ENCODE results near the gene P2RY6. TPM values are rescaled to one million over a fixed set of nuclear protein-coding genes. Genes with fewer than 3 reads are reported as not detected.

Gene P2RY6
- total and polyA plus RNA-seq, 10 of the 15 experiments (the other 5 are each of a cell fraction or from before 2014, with no cell fraction given), result 0.05 to 0.90 (median 0.22) TPM; not detected in 4

DNA sequence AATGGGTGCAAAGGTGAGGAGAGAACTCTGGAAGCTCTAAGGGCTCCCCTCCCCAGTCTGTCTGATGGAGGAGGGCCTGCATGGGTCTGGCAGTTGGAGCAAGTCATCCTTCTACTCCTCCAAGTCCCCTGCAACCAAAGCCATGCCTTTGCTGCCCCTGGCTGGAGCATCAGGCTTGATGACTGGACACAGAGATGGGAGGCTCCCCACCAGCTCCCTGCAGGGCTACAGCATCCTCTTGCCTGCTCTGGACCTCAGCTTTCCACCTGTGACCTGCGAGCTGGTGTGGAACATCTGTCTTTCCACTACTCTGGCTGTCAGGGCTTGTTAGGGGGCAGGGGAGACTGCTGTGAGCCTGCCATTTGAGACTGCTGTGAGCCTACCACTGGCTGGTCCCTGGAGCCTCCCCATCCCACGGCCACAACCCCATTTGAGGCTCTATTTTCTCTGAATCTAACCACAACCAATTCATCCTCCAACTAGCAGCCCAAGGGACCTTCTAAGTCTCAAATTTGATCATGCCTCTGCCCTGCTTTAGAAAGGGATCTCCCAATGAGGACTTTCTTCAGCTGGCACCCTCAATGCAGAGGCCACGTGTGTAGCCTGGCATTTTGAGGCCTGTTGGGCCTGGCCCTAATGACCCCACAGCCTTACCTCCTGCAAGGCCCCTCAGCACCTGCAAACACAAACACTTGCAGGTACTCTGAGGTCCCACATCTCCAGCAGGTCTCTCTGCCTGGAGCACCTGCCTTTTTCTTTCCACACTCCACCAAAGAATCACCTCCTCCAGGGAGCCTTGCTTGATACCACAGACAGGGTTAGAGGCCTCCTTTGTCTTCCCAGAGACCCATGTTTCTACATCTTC lies 9.9 kb downstream of the P2RY6 start:
- intact Hi-C loops (cut with micrococcal nuclease; ENCODE audit: unreplicated experiment) (no loop called here), in situ Hi-C loops (cut with MboI) (no loop called here)
- Histone ChIP-seq H3K79me2 (ENCODE audit: control insufficient read depth, insufficient read depth, low read length) (no peaks in the 10 kb centered on the region), H3K9ac (ENCODE audit: control insufficient read depth, insufficient read depth, low read length) (no peak overlapping the region), H3K27ac (ENCODE audit: control insufficient read depth, insufficient read depth) (no peak overlapping the region), H4K20me1 (ENCODE audit: control insufficient read depth, insufficient read depth) (no peaks in the 10 kb centered on the region), H3K4me3 (no peak overlapping the region), H3K27me3 (replicated peaks in 1 of 2; ENCODE audit: control insufficient read depth in 2 of 2, insufficient read depth in 2 of 2, low read length in 1 of 2) (no peaks in the 10 kb centered on the region), H3K4me1 (ENCODE audit: control insufficient read depth, insufficient read depth, low read length) (peaks cover 3% of the 10 kb centered on the region), H3K4me2 (ENCODE audit: control insufficient read depth, insufficient read depth) (no peak overlapping the region), H3K36me3 (ENCODE audit: control insufficient read depth in 2 of 2, insufficient read depth in 2 of 2, low read length in 1 of 2) (no peaks in the 10 kb centered on the region), H2AFZ (ENCODE audit: control insufficient read depth, low read depth, low read length) (no peak overlapping the region), H3K9me3 (replicated peaks; ENCODE audit: control insufficient read depth, insufficient read depth, low read length) (no peaks in the 10 kb centered on the region)
- ChIA-PET RAD21 (ENCODE audit: unreplicated experiment) (no interaction called here), SMC1A (ENCODE audit: uncharacterized antibody, unreplicated experiment) (interaction anchor here (1.5 kb wide), 1 partner anchor 14 kb away, joined by 3 read pairs; no protein-coding TSS in a partner anchor), CTCF (interaction anchor here (0.8 to 2.0 kb wide), 4 partner anchors 12 to 99 kb away, joined by 3 to 7 read pairs (median 3); no protein-coding TSS in a partner anchor), POLR2A (interaction anchor here (0.6 kb wide), 1 partner anchor 140 kb away, joined by 3 read pairs; the partner anchor contains the start of gene FCHSD2)
- no TSS peak for BruUV-seq (replicated peaks)
- TF ChIP-seq, protein P1, sequence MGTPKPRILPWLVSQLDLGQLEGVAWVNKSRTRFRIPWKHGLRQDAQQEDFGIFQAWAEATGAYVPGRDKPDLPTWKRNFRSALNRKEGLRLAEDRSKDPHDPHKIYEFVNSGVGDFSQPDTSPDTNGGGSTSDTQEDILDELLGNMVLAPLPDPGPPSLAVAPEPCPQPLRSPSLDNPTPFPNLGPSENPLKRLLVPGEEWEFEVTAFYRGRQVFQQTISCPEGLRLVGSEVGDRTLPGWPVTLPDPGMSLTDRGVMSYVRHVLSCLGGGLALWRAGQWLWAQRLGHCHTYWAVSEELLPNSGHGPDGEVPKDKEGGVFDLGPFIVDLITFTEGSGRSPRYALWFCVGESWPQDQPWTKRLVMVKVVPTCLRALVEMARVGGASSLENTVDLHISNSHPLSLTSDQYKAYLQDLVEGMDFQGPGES (IDR thresholded peaks at IDR 0.05), result no peak
- TF ChIP-seq RUNX3 (IDR thresholded peaks at IDR 0.05; ENCODE audit: low read length) (peak; percentile 15; the same call in 1 of the 2 replicates), RELA (IDR thresholded peaks at IDR 0.05; ENCODE audit: borderline replicate concordance, partially characterized antibody) (no peak), TCF7 (IDR thresholded peaks at IDR 0.05; ENCODE audit: borderline replicate concordance) (no peak), MXI1 (IDR thresholded peaks at IDR 0.05; ENCODE audit: low read depth, low read length) (no peak)
- TF ChIP-seq, protein P2, sequence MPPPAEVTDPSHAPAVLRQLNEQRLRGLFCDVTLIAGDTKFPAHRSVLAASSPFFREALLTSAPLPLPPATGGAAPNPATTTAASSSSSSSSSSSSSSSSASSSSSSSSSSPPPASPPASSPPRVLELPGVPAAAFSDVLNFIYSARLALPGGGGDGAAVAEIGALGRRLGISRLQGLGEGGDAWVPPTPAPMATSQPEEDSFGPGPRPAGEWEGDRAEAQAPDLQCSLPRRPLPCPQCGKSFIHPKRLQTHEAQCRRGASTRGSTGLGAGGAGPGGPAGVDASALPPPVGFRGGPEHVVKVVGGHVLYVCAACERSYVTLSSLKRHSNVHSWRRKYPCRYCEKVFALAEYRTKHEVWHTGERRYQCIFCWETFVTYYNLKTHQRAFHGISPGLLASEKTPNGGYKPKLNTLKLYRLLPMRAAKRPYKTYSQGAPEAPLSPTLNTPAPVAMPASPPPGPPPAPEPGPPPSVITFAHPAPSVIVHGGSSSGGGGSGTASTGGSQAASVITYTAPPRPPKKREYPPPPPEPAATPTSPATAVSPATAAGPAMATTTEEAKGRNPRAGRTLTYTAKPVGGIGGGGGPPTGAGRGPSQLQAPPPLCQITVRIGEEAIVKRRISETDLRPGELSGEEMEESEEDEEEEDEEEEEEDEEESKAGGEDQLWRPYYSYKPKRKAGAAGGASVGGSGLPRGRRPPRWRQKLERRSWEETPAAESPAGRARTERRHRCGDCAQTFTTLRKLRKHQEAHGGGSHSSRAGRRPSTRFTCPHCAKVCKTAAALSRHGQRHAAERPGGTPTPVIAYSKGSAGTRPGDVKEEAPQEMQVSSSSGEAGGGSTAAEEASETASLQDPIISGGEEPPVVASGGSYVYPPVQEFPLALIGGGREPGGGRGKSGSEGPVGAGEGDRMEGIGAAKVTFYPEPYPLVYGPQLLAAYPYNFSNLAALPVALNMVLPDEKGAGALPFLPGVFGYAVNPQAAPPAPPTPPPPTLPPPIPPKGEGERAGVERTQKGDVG (CRISPR knock-in tag; IDR thresholded peaks at IDR 0.05), result no peak
- TF ChIP-seq, protein P3, sequence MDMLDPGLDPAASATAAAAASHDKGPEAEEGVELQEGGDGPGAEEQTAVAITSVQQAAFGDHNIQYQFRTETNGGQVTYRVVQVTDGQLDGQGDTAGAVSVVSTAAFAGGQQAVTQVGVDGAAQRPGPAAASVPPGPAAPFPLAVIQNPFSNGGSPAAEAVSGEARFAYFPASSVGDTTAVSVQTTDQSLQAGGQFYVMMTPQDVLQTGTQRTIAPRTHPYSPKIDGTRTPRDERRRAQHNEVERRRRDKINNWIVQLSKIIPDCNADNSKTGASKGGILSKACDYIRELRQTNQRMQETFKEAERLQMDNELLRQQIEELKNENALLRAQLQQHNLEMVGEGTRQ (IDR thresholded peaks at IDR 0.05; ENCODE audit: borderline replicate concordance, low read depth, low read length), result no peak
- FAIRE-seq, result no peak
- DNase-seq (ENCODE audit: low read depth, low spot score), result no peak
- 26% methylated on average over 3 of the region's 3 CpGs for WGBS (ENCODE audit: insufficient coverage, insufficient replicate concordance, low lambda C conversion rate, missing lambda C conversion rate)
- ATAC-seq, result no peak
